Muscle layer of duodenum (tissue), 2 donors: Measurements from ENCODE around the gene POLE4.
A peak's percentile ranks its signal among the peaks of the same experiment; 100 is the strongest.

ENCODE experiments used
- H3K27ac ChIP-seq: one replicate; pipeline ENCODE4 v1.7.0; 2013; ENCODE audit warnings: mild to moderate bottlenecking, low read length
- H3K27me3 ChIP-seq: one replicate; pipeline ENCODE4 v1.7.0; 2013; ENCODE audit warnings: low read depth, mild to moderate bottlenecking, control low read depth, low read length
- H3K36me3 ChIP-seq, 2 donors: one replicate each; pipeline ENCODE4 v1.7.0; 2013; ENCODE audit warnings: low read length in 2 of 2, control low read depth in 1 of 2, mild to moderate bottlenecking in 1 of 2; ENCODE audit not compliant: insufficient read depth in 2 of 2, control insufficient read depth in 1 of 2
- H3K4me1 ChIP-seq, 2 donors: one replicate each; pipeline ENCODE4 v1.7.0; 2013; ENCODE audit warnings: low read length in 2 of 2, mild to moderate bottlenecking in 2 of 2, control low read depth in 1 of 2, moderate library complexity in 1 of 2; ENCODE audit not compliant: insufficient read depth in 2 of 2, control insufficient read depth in 1 of 2
- H3K4me3 ChIP-seq, 2 donors: one replicate each; pipeline ENCODE4 v1.7.0; 2013; ENCODE audit warnings: low read length in 2 of 2, low read depth in 1 of 2, mild to moderate bottlenecking in 1 of 2
- H3K9me3 ChIP-seq, 2 donors: one replicate each; pipeline ENCODE4 v1.7.0; 2013; ENCODE audit warnings: low read length in 2 of 2, control low read depth in 1 of 2, mild to moderate bottlenecking in 1 of 2; ENCODE audit not compliant: control insufficient read depth in 1 of 2
- donor health status: healthy.

POLE4 gene

GRCh38 chr2:74944987-74945787 is 13.3 kb upstream of the POLE4 start:
- Histone ChIP-seq H3K27ac (no peak overlapping the region), H3K4me3 (no peak overlapping the region), H3K4me1 (no peaks in the 10 kb centered on the region), H3K36me3 (no peaks in the 10 kb centered on the region), H3K27me3 (no peaks in the 10 kb centered on the region), H3K9me3 (no peaks in the 10 kb centered on the region)

GRCh38 chr2:74945788-74946331 is 12.6 kb upstream of the POLE4 start:
- Histone ChIP-seq H3K36me3 (no peaks in the 10 kb centered on the region), H3K27ac (no peak overlapping the region), H3K4me1 (no peaks in the 10 kb centered on the region)

GRCh38 chr2:74947703-74948102 is 10.7 kb upstream of the POLE4 start:
- no peaks in the 10 kb centered on the region for H3K27me3 ChIP-seq
- H3K9me3 ChIP-seq = peaks cover 0 to 6% of the 10 kb centered on the region in 2 donors
- H3K36me3 ChIP-seq = peaks cover 0 to 2% of the 10 kb centered on the region in 2 donors
- no peak overlapping the region for H3K4me3 ChIP-seq
- H3K4me1 ChIP-seq = no peaks in the 10 kb centered on the region
- no peak overlapping the region for H3K27ac ChIP-seq

More at GRCh38 chr2:74945788-74946331, 12.6 kb upstream of the POLE4 start:
- H3K4me3 ChIP-seq = no peak overlapping the region
- no peaks in the 10 kb centered on the region for H3K27me3 ChIP-seq
- H3K9me3 ChIP-seq = no peaks in the 10 kb centered on the region

GRCh38 chr2:74948779-74949178 is 9.7 kb upstream of the POLE4 start:
- Histone ChIP-seq H3K4me1 (no peaks in the 10 kb centered on the region), H3K27me3 (no peaks in the 10 kb centered on the region), H3K27ac (no peak overlapping the region), H3K9me3 (peaks cover 0 to 12% of the 10 kb centered on the region in 2 donors), H3K4me3 (no peak overlapping the region), H3K36me3 (peaks cover 0 to 8% of the 10 kb centered on the region in 2 donors)

- Histone ChIP-seq H3K9me3 (peaks cover 0 to 12% of the 10 kb centered on the region in 2 donors), H3K27ac (no peak overlapping the region), H3K4me3 (no peak overlapping the region), H3K27me3 (no peaks in the 10 kb centered on the region), H3K4me1 (no peaks in the 10 kb centered on the region), H3K36me3 (peaks cover 0 to 8% of the 10 kb centered on the region in 2 donors)
Measured at GRCh38 chr2:74951211-74951754, 7.2 kb upstream of the POLE4 start.

GRCh38 chr2:74952575-74952974 is 5.9 kb upstream of the POLE4 start:
- peaks cover 0 to 8% of the 10 kb centered on the region in 2 donors for H3K36me3 ChIP-seq
- no peak overlapping the region for H3K4me3 ChIP-seq
- no peaks in the 10 kb centered on the region for H3K27me3 ChIP-seq
- H3K9me3 ChIP-seq = peaks cover 0 to 12% of the 10 kb centered on the region in 2 donors
- H3K27ac ChIP-seq = no peak overlapping the region
- no peaks in the 10 kb centered on the region for H3K4me1 ChIP-seq

GRCh38 chr2:74953796-74954499 is 4.5 kb upstream of the POLE4 start:
- no peaks in the 10 kb centered on the region for H3K4me1 ChIP-seq
- no peak overlapping the region for H3K27ac ChIP-seq
- H3K9me3 ChIP-seq = peaks cover 0 to 12% of the 10 kb centered on the region in 2 donors
- H3K36me3 ChIP-seq = peaks cover 0 to 8% of the 10 kb centered on the region in 2 donors
- H3K27me3 ChIP-seq = no peaks in the 10 kb centered on the region
- H3K4me3 ChIP-seq = no peak overlapping the region

- Histone ChIP-seq H3K27me3 (no peaks in the 10 kb centered on the region), H3K4me3 (no peak overlapping the region), H3K4me1 (peaks cover 0 to 5% of the 10 kb centered on the region in 2 donors), H3K27ac (no peak overlapping the region), H3K36me3 (peaks cover 0 to 8% of the 10 kb centered on the region in 2 donors), H3K9me3 (peaks cover 0 to 12% of the 10 kb centered on the region in 2 donors)
Measured at GRCh38 chr2:74954500-74954874, 4.0 kb upstream of the POLE4 start.

- no peaks in the 10 kb centered on the region for H3K27me3 ChIP-seq
- peak overlapping the region; percentile 74 to 75 for H3K4me3 ChIP-seq
- H3K4me1 ChIP-seq = peaks cover 0 to 8% of the 10 kb centered on the region in 2 donors
- H3K36me3 ChIP-seq = peaks cover 4% of the 10 kb centered on the region in 2 donors
- H3K9me3 ChIP-seq = peaks cover 0 to 4% of the 10 kb centered on the region in 2 donors
- peak overlapping the region; percentile 87 for H3K27ac ChIP-seq
Measured at GRCh38 chr2:74957886-74958273, 563 bp upstream of the POLE4 start.

GRCh38 chr2:74959106-74959751 is 786 bp downstream of the POLE4 start:
- H3K27ac ChIP-seq = peak overlapping the region; percentile 87
- H3K4me3 ChIP-seq = peak overlapping the region; percentile 74 to 75

GRCh38 chr2:74966887-74967286 is 8.4 kb downstream of the POLE4 start:
- Histone ChIP-seq H3K4me3 (no peak overlapping the region), H3K4me1 (no peaks in the 10 kb centered on the region), H3K9me3 (peaks cover 0 to 2% of the 10 kb centered on the region in 2 donors), H3K27ac (no peak overlapping the region), H3K27me3 (no peaks in the 10 kb centered on the region), H3K36me3 (peaks cover 5 to 13% of the 10 kb centered on the region in 2 donors)

More at GRCh38 chr2:74959106-74959751, 786 bp downstream of the POLE4 start:
- peaks cover 0 to 4% of the 10 kb centered on the region in 2 donors for H3K36me3 ChIP-seq
- peaks cover 0 to 8% of the 10 kb centered on the region in 2 donors for H3K4me1 ChIP-seq
- H3K9me3 ChIP-seq = no peaks in the 10 kb centered on the region
- no peaks in the 10 kb centered on the region for H3K27me3 ChIP-seq
